ENCODE results near the gene CDH11.

Gene CDH11

GRCh38 chr16:65126845-65127624 is 5.2 kb upstream of the CDH11 start:
- Histone ChIP-seq H3K27ac (ENCODE audit: low read depth, low read length) (no peak overlapping the region), H3K9me2 (replicated peaks; ENCODE audit: control insufficient read depth, low read length) (no peaks in the 10 kb centered on the region), H3K36me3 (ENCODE audit: control insufficient read depth, low read length) (no peaks in the 10 kb centered on the region), H3F3A (ENCODE audit: control insufficient read depth, insufficient read depth) (no peaks in the 10 kb centered on the region), H3K4me2 (ENCODE audit: low read length) (no peak overlapping the region), H3K4me1 (ENCODE audit: control insufficient read depth, low read length) (no peaks in the 10 kb centered on the region), H3K79me2 (ENCODE audit: control insufficient read depth, low read length) (no peaks in the 10 kb centered on the region), H3K9me3 (ENCODE audit: control insufficient read depth, insufficient read depth, low read length) (peaks cover 3% of the 10 kb centered on the region; the same call in 1 of the 2 replicates), H3K4me3 (ENCODE audit: low read length) (no peak overlapping the region), H3K27me3 (ENCODE audit: control insufficient read depth, low read length) (no peaks in the 10 kb centered on the region), H4K20me1 (ENCODE audit: control insufficient read depth, insufficient read depth, low read depth, low read length) (no peaks in the 10 kb centered on the region)
- TF ChIP-seq EZH2phosphoT487 (IDR thresholded peaks at IDR 0.05; ENCODE audit: borderline replicate concordance, low read length) = no peak
- TF ChIP-seq, protein P1, sequence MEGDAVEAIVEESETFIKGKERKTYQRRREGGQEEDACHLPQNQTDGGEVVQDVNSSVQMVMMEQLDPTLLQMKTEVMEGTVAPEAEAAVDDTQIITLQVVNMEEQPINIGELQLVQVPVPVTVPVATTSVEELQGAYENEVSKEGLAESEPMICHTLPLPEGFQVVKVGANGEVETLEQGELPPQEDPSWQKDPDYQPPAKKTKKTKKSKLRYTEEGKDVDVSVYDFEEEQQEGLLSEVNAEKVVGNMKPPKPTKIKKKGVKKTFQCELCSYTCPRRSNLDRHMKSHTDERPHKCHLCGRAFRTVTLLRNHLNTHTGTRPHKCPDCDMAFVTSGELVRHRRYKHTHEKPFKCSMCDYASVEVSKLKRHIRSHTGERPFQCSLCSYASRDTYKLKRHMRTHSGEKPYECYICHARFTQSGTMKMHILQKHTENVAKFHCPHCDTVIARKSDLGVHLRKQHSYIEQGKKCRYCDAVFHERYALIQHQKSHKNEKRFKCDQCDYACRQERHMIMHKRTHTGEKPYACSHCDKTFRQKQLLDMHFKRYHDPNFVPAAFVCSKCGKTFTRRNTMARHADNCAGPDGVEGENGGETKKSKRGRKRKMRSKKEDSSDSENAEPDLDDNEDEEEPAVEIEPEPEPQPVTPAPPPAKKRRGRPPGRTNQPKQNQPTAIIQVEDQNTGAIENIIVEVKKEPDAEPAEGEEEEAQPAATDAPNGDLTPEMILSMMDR (IDR thresholded peaks at IDR 0.05; ENCODE audit: low read depth, low read length, poor library complexity, severe bottlenecking) = peak; percentile 9

DNA sequence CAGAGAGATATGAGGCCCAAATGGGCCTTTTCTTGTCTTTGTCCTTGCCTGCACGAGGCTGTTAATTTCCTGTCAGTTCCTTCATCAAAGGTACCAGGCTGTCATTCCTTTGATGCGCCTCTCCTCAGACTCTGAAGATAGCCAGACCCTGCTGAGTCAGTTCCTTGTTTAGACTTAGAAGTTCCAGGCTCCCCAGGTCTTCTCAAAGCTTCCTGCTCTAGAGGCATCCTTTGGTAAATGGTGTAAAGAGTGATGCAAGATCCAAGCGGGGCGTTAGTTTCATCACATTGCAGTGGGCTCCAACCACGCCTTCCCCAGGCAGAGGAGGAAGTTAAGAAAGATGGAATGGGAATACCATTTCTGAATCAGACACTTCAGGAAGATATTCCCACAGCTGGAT is 4.0 kb upstream of the CDH11 start:
- Histone ChIP-seq H3K36me3 (ENCODE audit: control insufficient read depth, low read length) (no peaks in the 10 kb centered on the region), H3K27ac (ENCODE audit: low read depth, low read length) (no peak overlapping the region), H4K20me1 (ENCODE audit: control insufficient read depth, insufficient read depth, low read depth, low read length) (no peaks in the 10 kb centered on the region), H3K4me2 (ENCODE audit: low read length) (no peak overlapping the region), H3K79me2 (ENCODE audit: control insufficient read depth, low read length) (no peaks in the 10 kb centered on the region), H3F3A (ENCODE audit: control insufficient read depth, insufficient read depth) (no peaks in the 10 kb centered on the region), H3K4me3 (ENCODE audit: low read length) (no peak overlapping the region), H3K9me3 (ENCODE audit: control insufficient read depth, insufficient read depth, low read length) (peaks cover 3% of the 10 kb centered on the region; the same call in 1 of the 2 replicates), H3K9me2 (replicated peaks; ENCODE audit: control insufficient read depth, low read length) (no peaks in the 10 kb centered on the region), H3K4me1 (ENCODE audit: control insufficient read depth, low read length) (no peaks in the 10 kb centered on the region), H3K27me3 (ENCODE audit: control insufficient read depth, low read length) (no peaks in the 10 kb centered on the region)
- TF ChIP-seq EZH2phosphoT487 (IDR thresholded peaks at IDR 0.05; ENCODE audit: borderline replicate concordance, low read length) = no peak
- TF ChIP-seq, protein P1 (IDR thresholded peaks at IDR 0.05; ENCODE audit: low read depth, low read length, poor library complexity, severe bottlenecking) = no peak

DNA sequence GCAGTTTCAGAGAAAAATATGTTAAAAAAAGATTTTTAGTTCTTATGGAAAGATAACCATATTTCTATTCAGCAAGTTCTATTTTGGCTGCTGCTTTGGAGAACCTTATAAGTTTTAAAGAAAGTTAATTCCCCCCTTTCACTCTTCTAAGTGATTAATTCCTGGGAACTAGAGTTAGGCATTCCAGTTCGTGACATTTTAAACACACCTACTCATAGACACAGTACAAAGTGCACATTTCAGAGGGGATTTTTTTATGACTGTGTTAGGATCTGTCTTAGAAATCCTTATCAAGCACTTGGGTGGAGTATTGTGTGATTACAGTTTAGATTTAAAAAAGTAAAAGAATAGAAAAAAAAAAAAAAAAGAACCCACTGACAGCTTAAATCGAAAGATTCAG is 3.5 kb upstream of the CDH11 start:
- H3K27ac ChIP-seq (ENCODE audit: low read depth, low read length) = no peak overlapping the region
- no peak overlapping the region for H3K4me3 ChIP-seq (ENCODE audit: low read length)

More for the DNA sequence above, 3.5 kb upstream of the CDH11 start:
- Histone ChIP-seq H3K4me1 (ENCODE audit: control insufficient read depth, low read length) (no peaks in the 10 kb centered on the region), H3K27me3 (ENCODE audit: control insufficient read depth, low read length) (no peaks in the 10 kb centered on the region), H3K9me3 (ENCODE audit: control insufficient read depth, insufficient read depth, low read length) (peaks cover 3% of the 10 kb centered on the region; the same call in 1 of the 2 replicates), H3K9me2 (replicated peaks; ENCODE audit: control insufficient read depth, low read length) (no peaks in the 10 kb centered on the region), H4K20me1 (ENCODE audit: control insufficient read depth, insufficient read depth, low read depth, low read length) (no peaks in the 10 kb centered on the region), H3F3A (ENCODE audit: control insufficient read depth, insufficient read depth) (no peaks in the 10 kb centered on the region), H3K4me2 (ENCODE audit: low read length) (no peak overlapping the region), H3K79me2 (ENCODE audit: control insufficient read depth, low read length) (no peaks in the 10 kb centered on the region), H3K36me3 (ENCODE audit: control insufficient read depth, low read length) (no peaks in the 10 kb centered on the region)
- TF ChIP-seq EZH2phosphoT487 (IDR thresholded peaks at IDR 0.05; ENCODE audit: borderline replicate concordance, low read length) = no peak
- TF ChIP-seq, protein P1 (IDR thresholded peaks at IDR 0.05; ENCODE audit: low read depth, low read length, poor library complexity, severe bottlenecking) = no peak

Measured in DOHH2 (cell line).